ENCODE measurements around the gene CCDC195.

DNA sequence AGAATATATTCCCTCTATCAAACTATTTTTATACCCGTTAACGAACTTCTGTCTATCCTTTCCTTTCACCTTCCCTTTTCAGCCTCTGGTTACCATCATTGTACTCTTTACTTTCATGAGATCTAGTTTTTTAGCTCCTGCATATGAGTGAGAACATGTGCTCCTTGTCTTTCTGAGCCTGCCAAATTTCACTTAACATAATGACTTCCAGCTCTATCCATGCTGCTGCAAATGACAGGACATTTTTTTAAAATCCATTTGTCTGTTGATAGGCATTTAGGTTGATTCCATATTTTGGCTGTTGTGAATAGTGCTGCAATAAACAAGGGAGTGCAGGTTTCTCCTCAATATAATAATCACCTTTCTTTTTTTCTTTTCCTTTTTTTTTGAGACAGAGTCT is 8.2 kb upstream of the CCDC195 start:
- TF ChIP-seq CTCF (IDR thresholded peaks at IDR 0.05): no peak
- no peak for TF ChIP-seq EZH2 (IDR thresholded peaks at IDR 0.05)
- TF ChIP-seq EZH2phosphoT487 (IDR thresholded peaks at IDR 0.05): no peak
